Neuronal stem cell (in vitro differentiated cells): ENCODE data around the gene FGF21.
A peak's percentile ranks its signal among the peaks of the same experiment; 100 is the strongest.

Source experiments
- DNase-seq: peaks from one replicate; pipeline ENCODE4 v3.0.0-alpha.2; 2013; ENCODE audit warnings: low spot score
- H2AFZ ChIP-seq: one replicate; pipeline ENCODE4 v1.6.1; 2013; ENCODE audit warnings: mild to moderate bottlenecking, low read length, inconsistent platforms
- H2AK5ac ChIP-seq: 2 replicates; pipeline ENCODE4 v1.6.1; 2013; ENCODE audit warnings: low read depth, mild to moderate bottlenecking, inconsistent platforms, low read length, moderate library complexity, mixed read lengths
- H2BK120ac ChIP-seq: 2 replicates; pipeline ENCODE4 v1.6.1; 2013; ENCODE audit warnings: low read depth, mild to moderate bottlenecking, inconsistent platforms, low read length, moderate library complexity, mixed read lengths
- H2BK12ac ChIP-seq: one replicate; pipeline ENCODE4 v1.6.1; 2013; ENCODE audit warnings: low read length, inconsistent platforms
- H2BK15ac ChIP-seq: 2 replicates; pipeline ENCODE4 v1.6.1; 2013; ENCODE audit warnings: mild to moderate bottlenecking, low read length, inconsistent platforms, mixed read lengths
- H2BK5ac ChIP-seq: one replicate; pipeline ENCODE4 v1.6.1; 2013; ENCODE audit warnings: inconsistent platforms, mild to moderate bottlenecking, low read length, moderate library complexity
- H3K14ac ChIP-seq: one replicate; pipeline ENCODE4 v1.6.1; 2013; ENCODE audit warnings: low read length, inconsistent platforms
- H3K18ac ChIP-seq: 2 replicates; pipeline ENCODE4 v1.6.1; 2013; ENCODE audit warnings: low read length, inconsistent platforms
- H3K23ac ChIP-seq: 2 replicates; pipeline ENCODE4 v1.6.1; 2013; ENCODE audit warnings: low read depth, mild to moderate bottlenecking, mixed read lengths, low read length, inconsistent platforms; ENCODE audit not compliant: poor library complexity
- H3K27ac ChIP-seq: replicated peaks from 3 replicates; pipeline ENCODE4 v1.5.1; 2013; ENCODE audit warnings: low read length, inconsistent platforms
- H3K27me3 ChIP-seq, 3 experiments: 2 replicates each; pipeline ENCODE4 v1.6.1; 2013; ENCODE audit warnings: low read length in 3 of 3, mild to moderate bottlenecking in 2 of 3, inconsistent platforms in 1 of 3, low read depth in 1 of 3, mixed read lengths in 1 of 3, moderate library complexity in 1 of 3; ENCODE audit not compliant: control insufficient read depth in 3 of 3, insufficient read depth in 3 of 3
- H3K36me3 ChIP-seq, 2 donors: replicated peaks in 1 of 2; 2 replicates each; pipeline ENCODE4 v1.6.1; 2013; ENCODE audit warnings: low read length in 2 of 2; ENCODE audit not compliant: control insufficient read depth in 2 of 2, insufficient read depth in 2 of 2
- H3K4ac ChIP-seq: 2 replicates; pipeline ENCODE4 v1.6.1; 2013; ENCODE audit warnings: inconsistent platforms, mild to moderate bottlenecking, low read length, moderate library complexity
- H3K4me1 ChIP-seq, 2 donors: 1 replicate in 1 of 2; 2 replicates in 1 of 2; pipeline ENCODE4 v1.6.1; 2013; ENCODE audit warnings: low read length in 2 of 2, low read depth in 1 of 2; ENCODE audit not compliant: control insufficient read depth in 2 of 2, insufficient read depth in 1 of 2
- H3K4me2 ChIP-seq: one replicate; pipeline ENCODE4 v1.6.1; 2013; ENCODE audit warnings: mild to moderate bottlenecking, low read length, inconsistent platforms; ENCODE audit not compliant: insufficient read depth, poor library complexity, severe bottlenecking
- H3K4me3 ChIP-seq, 2 donors: 2 replicates each; pipeline ENCODE4 v1.5.1; 2013; ENCODE audit warnings: low read length in 2 of 2, mild to moderate bottlenecking in 2 of 2, inconsistent platforms in 1 of 2, moderate library complexity in 1 of 2
- H3K79me1 ChIP-seq: one replicate; pipeline ENCODE4 v1.6.1; 2013; ENCODE audit warnings: low read depth, mild to moderate bottlenecking, inconsistent platforms, low read length, moderate library complexity
- H3K9ac ChIP-seq: one replicate; pipeline ENCODE4 v1.6.1; 2013; ENCODE audit warnings: mild to moderate bottlenecking, low read depth, low read length, inconsistent platforms; ENCODE audit not compliant: poor library complexity
- H3K9me3 ChIP-seq, 2 donors: replicated peaks in 1 of 2; 2 replicates each; pipeline versions ENCODE3 to v1.6.1; 2013; ENCODE audit warnings: low read length in 2 of 2, mild to moderate bottlenecking in 2 of 2, inconsistent platforms in 1 of 2, low read depth in 1 of 2, mixed read lengths in 1 of 2, moderate library complexity in 1 of 2; ENCODE audit not compliant: control insufficient read depth in 2 of 2, insufficient read depth in 1 of 2
- H4K8ac ChIP-seq: one replicate; pipeline ENCODE4 v1.6.1; 2013; ENCODE audit warnings: low read depth, mild to moderate bottlenecking, inconsistent platforms, low read length, moderate library complexity
- H4K91ac ChIP-seq: one replicate; pipeline ENCODE4 v1.6.1; 2013; ENCODE audit warnings: low read length, low read depth, mild to moderate bottlenecking, inconsistent platforms; ENCODE audit not compliant: poor library complexity
- WGBS, 2 donors: extraction: QIAGEN DNeasy Blood & Tissue Kit; methylation state at CpG; one replicate each; pipeline ENCODE4 v1.1.7; 2013; ENCODE audit warnings: missing lambda C conversion rate in 2 of 2, mixed read lengths in 1 of 2; ENCODE audit not compliant: insufficient read length in 2 of 2, insufficient replicate concordance in 1 of 2; ENCODE audit errors: extremely low coverage in 2 of 2; 5-methylcytosine and 5-hydroxymethylcytosine counted together

The FGF21 gene

DNA sequence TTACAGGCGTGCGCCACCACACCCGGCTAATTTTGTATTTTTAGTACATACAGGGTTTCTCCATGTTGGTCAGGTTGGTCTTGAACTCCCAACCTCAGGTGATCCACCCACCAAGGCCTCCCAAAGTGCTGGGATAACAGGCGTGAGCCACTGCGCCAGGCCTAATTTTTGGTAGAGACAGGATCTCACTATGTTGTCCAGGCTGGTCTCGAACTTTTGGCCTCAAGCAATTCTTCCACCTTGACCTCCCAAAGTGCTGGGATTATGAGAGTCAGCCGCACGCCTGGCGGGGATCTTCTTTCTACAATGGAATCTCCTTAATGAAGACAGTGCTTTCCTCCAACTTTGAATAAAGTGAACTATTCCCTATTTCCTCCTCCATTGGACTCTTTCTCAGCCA lies 20.7 kb upstream of the FGF21 start:
- Histone ChIP-seq H3K4me2 (no peak overlapping the region), H2BK12ac (no peak overlapping the region), H4K91ac (no peak overlapping the region), H3K79me1 (no peaks in the 10 kb centered on the region), H3K4me1 (peaks cover 3 to 5% of the 10 kb centered on the region in 2 donors), H2BK120ac (no peak overlapping the region), H2AK5ac (no peak overlapping the region), H2AFZ (no peak overlapping the region), H3K27me3 (peaks cover 5 to 8% (median 7%) of the 10 kb centered on the region in 3 experiments), H3K14ac (no peak overlapping the region), H3K36me3 (no peaks in the 10 kb centered on the region), H3K9ac (no peak overlapping the region), H3K23ac (no peak overlapping the region), H3K18ac (no peak overlapping the region), H4K8ac (no peak overlapping the region), H3K27ac (no peak overlapping the region), H3K9me3 (no peaks in the 10 kb centered on the region), H3K4ac (no peak overlapping the region), H3K4me3 (no peak overlapping the region), H2BK5ac (no peak overlapping the region), H2BK15ac (no peak overlapping the region)
- DNase-seq, result no peak
- no CpG with 5 or more reads among the region's 9 CpGs for WGBS, 2 donors

DNA sequence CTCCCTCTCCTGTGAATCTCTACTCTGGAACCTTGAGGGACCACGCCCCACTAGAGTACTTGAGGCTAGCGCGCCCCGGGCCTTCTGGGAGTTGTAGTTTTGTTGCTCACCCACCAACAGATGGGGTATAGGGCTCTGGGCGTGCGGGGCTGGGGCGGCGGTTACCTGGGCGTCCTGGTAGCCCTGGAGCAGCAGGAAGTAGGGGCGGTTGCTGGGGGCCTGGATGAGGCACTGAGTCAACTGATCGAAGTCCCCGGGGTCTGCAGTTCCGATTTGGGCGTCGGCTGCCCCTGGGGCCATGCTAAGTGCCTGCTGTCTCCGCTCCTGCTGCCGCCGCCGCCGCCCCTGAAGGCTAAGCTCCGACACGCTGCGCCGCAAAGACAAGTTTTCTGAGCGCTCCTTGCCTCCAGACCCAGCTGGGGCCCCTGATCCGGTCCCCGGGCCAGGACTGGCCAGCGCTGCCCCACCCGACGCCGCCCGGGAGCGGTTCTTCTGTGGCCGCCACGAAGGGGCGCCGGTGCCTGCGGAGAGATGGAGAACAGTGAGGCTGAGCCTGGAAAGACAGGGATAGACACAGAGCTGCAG lies 20.2 kb upstream of the FGF21 start:
- Histone ChIP-seq H2AK5ac (no peak overlapping the region), H2BK5ac (no peak overlapping the region), H3K79me1 (no peaks in the 10 kb centered on the region), H3K36me3 (no peaks in the 10 kb centered on the region), H3K4me1 (peaks cover 3 to 8% of the 10 kb centered on the region in 2 donors), H3K9ac (peak overlapping the region; percentile 80), H3K27ac (no peak overlapping the region), H2BK15ac (peak overlapping the region; percentile 85), H4K91ac (no peak overlapping the region), H2BK120ac (no peak overlapping the region), H4K8ac (peak overlapping the region; percentile 43), H3K4ac (peak overlapping the region; percentile 87), H2AFZ (peak overlapping the region; percentile 74), H3K14ac (peak overlapping the region; percentile 79), H2BK12ac (peak overlapping the region; percentile 41), H3K23ac (peak overlapping the region; percentile 55), H3K4me3 (peak overlapping the region in 1 of 2 donors; percentile 85), H3K4me2 (peak overlapping the region; percentile 88), H3K18ac (peak overlapping the region; percentile 96), H3K9me3 (no peaks in the 10 kb centered on the region), H3K27me3 (peaks cover 9 to 12% (median 12%) of the 10 kb centered on the region in 3 experiments)
- DNase-seq, result no peak
- WGBS, 2 donors, result no CpG with 5 or more reads among the region's 38 CpGs

DNA sequence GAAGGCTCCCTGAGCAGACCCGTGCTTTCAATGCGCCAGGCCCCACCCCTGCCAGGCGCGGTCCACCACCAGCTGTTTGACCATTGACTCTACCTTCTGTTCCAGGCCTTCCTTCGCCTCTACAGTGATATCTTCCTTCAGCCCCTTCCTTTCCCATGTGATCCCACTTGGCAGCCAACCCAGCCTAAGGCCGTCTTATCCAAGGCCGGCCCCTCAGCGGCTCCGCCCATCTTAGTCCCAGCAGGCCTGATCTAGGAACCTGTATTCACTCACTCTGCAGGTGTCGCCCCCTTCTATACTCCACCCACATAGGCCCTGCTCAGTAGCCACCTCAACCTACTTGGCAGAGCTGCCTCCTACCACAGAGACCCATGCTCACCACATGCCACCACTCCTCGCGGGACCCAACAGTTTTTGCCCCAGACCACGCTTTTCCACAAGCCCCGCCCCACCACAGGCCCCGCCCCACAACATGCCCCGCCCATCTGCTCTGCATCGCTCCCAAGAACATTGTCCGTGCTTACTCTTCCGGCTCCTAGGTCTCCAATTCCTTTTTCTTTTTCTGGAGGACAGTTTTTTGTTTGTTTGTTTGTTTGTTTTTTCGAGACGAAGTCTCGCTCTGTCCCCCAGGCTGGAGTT lies 17.8 kb upstream of the FGF21 start:
- Histone ChIP-seq H3K9ac (no peak overlapping the region), H3K4ac (no peak overlapping the region), H2BK15ac (peak overlapping the region; percentile 77), H2BK120ac (no peak overlapping the region), H2BK5ac (no peak overlapping the region), H3K27ac (no peak overlapping the region), H3K27me3 (peaks cover 9 to 32% (median 25%) of the 10 kb centered on the region in 3 experiments), H2AFZ (no peak overlapping the region), H3K79me1 (no peaks in the 10 kb centered on the region), H3K18ac (no peak overlapping the region), H3K9me3 (no peaks in the 10 kb centered on the region), H3K36me3 (no peaks in the 10 kb centered on the region), H4K8ac (no peak overlapping the region), H2AK5ac (peak overlapping the region; percentile 54), H3K4me3 (no peak overlapping the region), H2BK12ac (no peak overlapping the region), H3K14ac (no peak overlapping the region), H4K91ac (no peak overlapping the region), H3K4me1 (peaks cover 3 to 9% of the 10 kb centered on the region in 2 donors), H3K23ac (no peak overlapping the region), H3K4me2 (no peak overlapping the region)
- DNase-seq, result no peak
- no CpG with 5 or more reads among the region's 22 CpGs for WGBS, 2 donors

DNA sequence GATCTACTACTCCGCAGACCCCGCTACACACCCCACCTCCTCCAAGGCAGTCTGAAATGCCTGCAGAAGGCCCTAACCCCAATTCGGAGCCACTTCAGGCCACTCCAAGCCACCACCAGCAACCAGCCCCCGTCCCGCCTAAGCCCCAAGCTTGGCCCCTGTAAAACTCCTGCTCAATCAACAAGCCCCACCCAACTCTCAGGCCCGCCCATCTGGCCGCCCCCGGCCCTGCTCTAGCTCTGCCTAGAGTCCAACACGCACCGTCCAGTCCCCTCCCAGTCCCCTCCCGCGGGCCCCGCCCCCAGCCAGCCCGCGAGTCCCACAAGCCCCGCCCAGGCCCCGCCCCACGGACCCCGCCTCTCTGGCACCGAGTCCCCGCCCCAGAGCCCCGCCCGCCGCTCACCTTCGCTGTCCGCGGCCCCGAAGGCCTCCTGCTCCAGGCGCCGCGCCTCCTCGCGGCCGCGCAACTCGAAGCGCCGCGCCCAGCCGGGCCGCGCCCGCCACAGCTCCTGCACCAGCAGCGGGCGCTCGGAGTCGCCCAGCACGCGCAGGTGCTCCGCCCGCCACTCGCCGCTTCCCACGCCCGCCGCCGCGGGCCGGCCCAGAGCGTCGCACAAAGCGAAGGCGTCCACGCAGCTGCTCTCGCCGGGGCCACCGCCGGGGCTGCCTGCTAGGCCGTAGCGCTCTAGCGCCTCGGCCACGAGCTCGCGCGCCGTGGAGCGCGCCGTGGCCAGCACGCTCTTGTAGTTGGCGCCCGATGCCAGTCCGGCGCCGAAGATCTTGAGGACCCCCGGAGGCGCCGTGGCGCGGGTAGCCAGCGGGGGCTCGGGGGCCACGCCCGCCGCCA lies 16.5 kb upstream of the FGF21 start:
- Histone ChIP-seq H3K27me3 (peaks cover 9 to 32% (median 25%) of the 10 kb centered on the region in 3 experiments), H2BK120ac (no peak overlapping the region), H2AFZ (peak overlapping the region; percentile 99), H3K36me3 (no peaks in the 10 kb centered on the region), H4K8ac (peak overlapping the region; percentile 58), H3K79me1 (no peaks in the 10 kb centered on the region), H3K23ac (peak overlapping the region; percentile 86), H3K18ac (peak overlapping the region; percentile 99), H3K27ac (peak overlapping the region; percentile 77), H2BK15ac (peak overlapping the region; percentile 94), H3K4me1 (peaks cover 3 to 9% of the 10 kb centered on the region in 2 donors), H4K91ac (no peak overlapping the region), H2AK5ac (peak overlapping the region; percentile 87), H3K4me3 (peak overlapping the region; percentile 51 to 87), H2BK5ac (no peak overlapping the region), H3K4ac (peak overlapping the region; percentile 78), H3K9me3 (no peaks in the 10 kb centered on the region), H3K9ac (peak overlapping the region; percentile 93), H3K14ac (peak overlapping the region; percentile 43), H2BK12ac (peak overlapping the region; percentile 87), H3K4me2 (peak overlapping the region; percentile 99)
- peak; percentile 94 for DNase-seq
- no CpG with 5 or more reads among the region's 96 CpGs for WGBS, 2 donors
